CD4-positive, alpha-beta T cell (primary cell): ENCODE data around the gene ACTBL2. TPM values are rescaled to one million over a fixed set of nuclear protein-coding genes. Genes with fewer than 3 reads are reported as not detected.

ENCODE experiments used
- ATAC-seq: fragments of 200-7000 bp; cut with Tn5 transposase; one replicate; pipeline ENCODE4 v1.10.0; 2022; ENCODE audit warnings: mild to moderate bottlenecking; ENCODE audit not compliant: poor library complexity
- CTCF ChIA-PET: fragments of 350-600 bp; sonication (Branson Sonifier 250); formaldehyde crosslinking; loops from one replicate; lab custom pipeline; 2021; ENCODE audit warnings: antibody characterized with exemption, inconsistent platforms; lab: Charles Lee
- POLR2A ChIA-PET: fragments of 350-600 bp; sonication (Branson Sonifier 250); formaldehyde crosslinking; loops from one replicate; lab custom pipeline; 2021; ENCODE audit warnings: antibody characterized with exemption, inconsistent platforms; lab: Charles Lee
- DNase-seq, 14 experiments: peaks; one replicate each; pipeline ENCODE4 v3.0.0-alpha.2; 2013 to 2020; ENCODE audit warnings: mixed read lengths in 2 of 14
- H3K27ac ChIP-seq, 2 donors: one replicate each; pipeline versions ENCODE4 v1.5.1 to v1.7.0; 2013; ENCODE audit warnings: low read length in 2 of 2, low read depth in 1 of 2, mild to moderate bottlenecking in 1 of 2
- H3K27me3 ChIP-seq, 2 experiments: 1 replicate in 1 of 2; 2 replicates in 1 of 2; pipeline versions ENCODE4 v1.6.1 to v1.7.0; 2013; ENCODE audit warnings: low read length in 2 of 2, control low read depth in 1 of 2, mild to moderate bottlenecking in 1 of 2, moderate library complexity in 1 of 2; ENCODE audit not compliant: insufficient read depth in 2 of 2, control insufficient read depth in 1 of 2
- H3K36me3 ChIP-seq: one replicate; pipeline ENCODE4 v1.6.1; 2013; ENCODE audit warnings: low read length, control low read depth; ENCODE audit not compliant: insufficient read depth
- H3K4me1 ChIP-seq: one replicate; pipeline ENCODE4 v1.6.1; 2013; ENCODE audit warnings: low read length, control low read depth; ENCODE audit not compliant: insufficient read depth
- H3K4me3 ChIP-seq: one replicate; pipeline ENCODE4 v1.5.1; 2013; ENCODE audit warnings: mild to moderate bottlenecking, low read length, moderate library complexity
- H3K9me3 ChIP-seq, 2 experiments: 1 replicate in 1 of 2; 2 replicates in 1 of 2; pipeline versions ENCODE4 v1.6.1 to v1.7.0; 2013; ENCODE audit warnings: low read length in 2 of 2, mild to moderate bottlenecking in 2 of 2, control low read depth in 1 of 2, moderate library complexity in 1 of 2; ENCODE audit not compliant: control insufficient read depth in 1 of 2, insufficient read depth in 1 of 2
- H3K27ac Mint-ChIP-seq: one replicate; pipeline ENCODE4 v1.8.0; 2020; ENCODE audit warnings: mixed read lengths
- H3K27me3 Mint-ChIP-seq: one replicate; pipeline ENCODE4 v1.8.0; 2021; ENCODE audit warnings: mixed read lengths
- H3K36me3 Mint-ChIP-seq: one replicate; pipeline ENCODE4 v1.8.0; 2021; ENCODE audit warnings: low read depth, mixed read lengths
- H3K4me1 Mint-ChIP-seq: one replicate; pipeline ENCODE4 v1.8.0; 2021; ENCODE audit warnings: low read depth, mixed read lengths
- H3K4me3 Mint-ChIP-seq: one replicate; pipeline ENCODE4 v1.8.0; 2020; ENCODE audit warnings: mild to moderate bottlenecking, mixed read lengths
- H3K9me3 Mint-ChIP-seq: one replicate; pipeline ENCODE4 v1.8.0; 2020; ENCODE audit warnings: mixed read lengths
- intact Hi-C, 2 experiments: fragments of 100-400 bp; cut with DNase I in 1 of 2; cut with micrococcal nuclease in 1 of 2; formaldehyde crosslinking; loops; one replicate each; pipeline versions ENCODE4 v1.15.1 to v1.9.0; 2023 to 2025; cut with DNase I, micrococcal nuclease
- polyA plus RNA-seq, 2 donors: library from polyadenylated mRNA; unstranded; fragments of 120-200 nt; gene quantifications; one replicate each; pipeline ENCODE4 v1.2.1, GENCODE V29; 2013
- total RNA-seq, 174 experiments: library from RNA in 2 of 174; stranded (reverse) in 2 of 174; gene quantifications; one replicate each; pipeline ENCODE4 v1.2.3 and lab custom pipeline; 2021 to 2026
- TF ChIP-seq, protein P1 (sequence below): fragments of 200-600 bp; IDR thresholded peaks from one replicate; pipeline ENCODE4 v1.8.0; 2022; ENCODE audit warnings: antibody characterized with exemption, mild to moderate bottlenecking

Gene ACTBL2
- total RNA-seq (not detected), total RNA-seq (lab: John Stamatoyannopoulos, UW) (0 to 0.18 (median 0) reads per million in 172 experiments)
- not detected for polyA plus RNA-seq (2013, experiment 1 of 2)
- polyA plus RNA-seq (2013, experiment 2 of 2), result not detected

DNA sequence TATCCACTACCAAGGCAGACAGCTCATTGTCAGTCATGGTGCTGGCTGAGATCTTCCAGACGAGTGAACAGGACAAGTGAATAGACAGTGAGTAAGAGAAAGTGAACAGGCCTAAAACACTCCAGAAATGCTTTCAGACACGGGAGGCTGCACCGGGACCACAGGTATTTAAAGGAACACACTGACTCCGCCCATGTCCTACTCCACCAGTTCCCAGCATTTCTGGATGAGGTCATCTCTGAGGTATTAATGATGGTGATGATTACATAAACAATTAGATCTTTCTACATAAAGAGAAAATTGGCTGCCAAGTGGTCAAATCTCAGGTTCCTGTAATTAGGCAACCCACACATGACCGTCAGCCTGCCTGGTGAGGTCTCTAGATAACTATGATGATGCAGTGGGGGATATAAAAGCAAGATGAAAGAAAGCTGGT is at the start of gene ACTBL2:
Gene ACTBL2, minus strand, starts transcription at position 141 of the 436 bp plus-strand sequence. Its CDS starts 104 bp downstream, at position 37.
- H3K4me3 Mint-ChIP-seq, result no peak within 1 kb of the TSS
- Histone ChIP-seq H3K4me3 (no peak within 1 kb of the TSS), H3K36me3 (no peaks in the 10 kb centered on the region), H3K4me1 (no peaks in the 10 kb centered on the region), H3K27ac (no peak within 1 kb of the TSS), H3K9me3 (no peaks in the 10 kb centered on the region), H3K27me3 (no peaks in the 10 kb centered on the region)
- no peak for ATAC-seq
- TF ChIP-seq, protein P1, sequence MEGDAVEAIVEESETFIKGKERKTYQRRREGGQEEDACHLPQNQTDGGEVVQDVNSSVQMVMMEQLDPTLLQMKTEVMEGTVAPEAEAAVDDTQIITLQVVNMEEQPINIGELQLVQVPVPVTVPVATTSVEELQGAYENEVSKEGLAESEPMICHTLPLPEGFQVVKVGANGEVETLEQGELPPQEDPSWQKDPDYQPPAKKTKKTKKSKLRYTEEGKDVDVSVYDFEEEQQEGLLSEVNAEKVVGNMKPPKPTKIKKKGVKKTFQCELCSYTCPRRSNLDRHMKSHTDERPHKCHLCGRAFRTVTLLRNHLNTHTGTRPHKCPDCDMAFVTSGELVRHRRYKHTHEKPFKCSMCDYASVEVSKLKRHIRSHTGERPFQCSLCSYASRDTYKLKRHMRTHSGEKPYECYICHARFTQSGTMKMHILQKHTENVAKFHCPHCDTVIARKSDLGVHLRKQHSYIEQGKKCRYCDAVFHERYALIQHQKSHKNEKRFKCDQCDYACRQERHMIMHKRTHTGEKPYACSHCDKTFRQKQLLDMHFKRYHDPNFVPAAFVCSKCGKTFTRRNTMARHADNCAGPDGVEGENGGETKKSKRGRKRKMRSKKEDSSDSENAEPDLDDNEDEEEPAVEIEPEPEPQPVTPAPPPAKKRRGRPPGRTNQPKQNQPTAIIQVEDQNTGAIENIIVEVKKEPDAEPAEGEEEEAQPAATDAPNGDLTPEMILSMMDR, result no peak
- no peak within 1 kb of the TSS for H3K27ac Mint-ChIP-seq
- H3K27me3 Mint-ChIP-seq, result no peaks in the 10 kb centered on the region
- DNase-seq, result no peak
- ChIA-PET CTCF (no interaction called here), POLR2A (no interaction called here)
- H3K9me3 Mint-ChIP-seq, result no peaks in the 10 kb centered on the region
- intact Hi-C loops, result no loop called here
- no peaks in the 10 kb centered on the region for H3K4me1 Mint-ChIP-seq
- no peaks in the 10 kb centered on the region for H3K36me3 Mint-ChIP-seq

DNA sequence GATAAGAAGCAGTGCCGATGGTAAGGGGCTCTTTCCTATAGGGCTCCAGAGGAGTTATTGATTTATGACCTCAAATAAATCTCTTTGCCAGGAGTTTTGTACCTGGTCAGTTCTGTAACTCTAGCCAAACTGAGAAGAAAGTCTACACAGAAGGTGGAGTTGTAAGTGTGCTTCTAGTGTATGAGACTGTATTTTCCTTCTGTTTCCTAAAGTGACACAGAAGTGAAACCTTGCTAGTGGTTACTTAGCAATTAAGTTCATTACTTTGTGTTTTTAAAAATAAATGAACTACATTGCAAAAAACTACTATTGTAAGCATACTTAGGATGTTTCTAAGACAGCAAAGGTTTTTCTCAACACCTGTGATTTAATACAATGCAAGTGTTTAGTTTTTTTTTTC is 48.7 kb upstream of the ACTBL2 start:
- CTCF ChIA-PET, result no interaction called here

DNA sequence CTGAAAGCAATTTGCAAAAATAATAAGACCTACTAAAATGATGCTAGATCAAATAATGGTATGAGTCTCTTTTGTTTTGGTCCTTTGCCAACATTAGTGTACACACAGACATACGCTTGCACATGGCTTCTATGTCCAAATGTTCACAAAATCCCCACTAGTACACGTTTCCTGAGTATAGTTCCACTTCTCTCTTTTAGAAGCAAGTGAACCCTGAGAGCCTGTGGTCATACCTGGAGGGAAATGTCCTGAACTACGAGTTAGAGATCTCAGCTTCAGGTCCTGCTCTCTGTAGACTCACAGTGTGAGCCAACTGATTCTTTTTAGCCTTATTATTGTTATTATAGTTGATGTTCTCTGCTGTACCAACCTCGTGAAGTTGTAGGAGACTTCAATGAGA is 47.3 kb upstream of the ACTBL2 start:
- Histone ChIP-seq H3K36me3 (no peaks in the 10 kb centered on the region), H3K27me3 (no peaks in the 10 kb centered on the region), H3K4me1 (no peaks in the 10 kb centered on the region), H3K9me3 (no peaks in the 10 kb centered on the region), H3K27ac (no peak overlapping the region), H3K4me3 (no peak overlapping the region)
- no peak overlapping the region for H3K27ac Mint-ChIP-seq
- ATAC-seq, result no peak
- TF ChIP-seq, protein P1, result no peak
- H3K9me3 Mint-ChIP-seq, result no peaks in the 10 kb centered on the region
- ChIA-PET POLR2A (no interaction called here), CTCF (no interaction called here)
- DNase-seq, result no peak
- H3K4me1 Mint-ChIP-seq, result no peaks in the 10 kb centered on the region
- H3K36me3 Mint-ChIP-seq, result no peaks in the 10 kb centered on the region
- H3K27me3 Mint-ChIP-seq, result no peaks in the 10 kb centered on the region
- H3K4me3 Mint-ChIP-seq, result no peak overlapping the region
- intact Hi-C loops, result no loop called here

More for the DNA sequence above, 48.7 kb upstream of the ACTBL2 start:
- H3K4me1 ChIP-seq, result no peaks in the 10 kb centered on the region
- no peak for DNase-seq
- POLR2A ChIA-PET, result no interaction called here
- H3K9me3 ChIP-seq, result no peaks in the 10 kb centered on the region
- no peak overlapping the region for H3K4me3 ChIP-seq
- H3K36me3 ChIP-seq, result no peaks in the 10 kb centered on the region
- intact Hi-C loops, result no loop called here
- Mint-ChIP-seq H3K9me3 (no peaks in the 10 kb centered on the region), H3K27ac (no peak overlapping the region), H3K27me3 (no peaks in the 10 kb centered on the region), H3K4me3 (no peak overlapping the region), H3K36me3 (no peaks in the 10 kb centered on the region), H3K4me1 (no peaks in the 10 kb centered on the region)
- no peak for ATAC-seq
- H3K27me3 ChIP-seq, result no peaks in the 10 kb centered on the region
- H3K27ac ChIP-seq, result no peak overlapping the region
- TF ChIP-seq, protein P1, result no peak
